Panc1 (cell line): ENCODE results near the gene ITFG1. TPM values are rescaled to one million over a fixed set of nuclear protein-coding genes. Genes with fewer than 3 reads are reported as not detected.

Experiments
- ATAC-seq: fragments of 200-7000 bp; cut with Tn5 transposase; 2 replicates; pipeline ENCODE4 v1.9.1; 2020; ENCODE audit warnings: mild to moderate bottlenecking, moderate library complexity
- BruUV-seq: library from RNA; stranded (reverse); fragments of 400-500 nt; replicated peaks from 2 replicates; lab custom pipeline; 2021; lab: Mats Ljungman, UMichigan
- CTCF ChIA-PET: fragments of 300-600 bp; sonication (Branson Sonifier 250); formaldehyde crosslinking; loops from one replicate; lab custom pipeline; 2022; ENCODE audit warnings: antibody characterized with exemption; lab: Charles Lee
- POLR2A ChIA-PET: fragments of 300-600 bp; sonication (Branson Sonifier 250); formaldehyde crosslinking; loops from one replicate; lab custom pipeline; 2022; ENCODE audit warnings: antibody characterized with exemption; lab: Charles Lee
- DNase-seq: peaks from one replicate; pipeline ENCODE4 v3.0.0-alpha.2; 2010; ENCODE audit warnings: low read depth, low spot score
- H3K27ac ChIP-seq: 2 replicates; pipeline ENCODE4 v1.5.1; 2011; ENCODE audit warnings: mild to moderate bottlenecking, low read length, inconsistent platforms
- H3K27me3 ChIP-seq: fragments of 200-500 bp; sonication (Bioruptor generic); 2 replicates; pipeline ENCODE4 v1.6.0; 2014; ENCODE audit warnings: low read length, inconsistent platforms; ENCODE audit not compliant: control insufficient read depth, insufficient read depth
- H3K36me3 ChIP-seq: fragments of 200-500 bp; sonication (Bioruptor generic); 2 replicates; pipeline ENCODE4 v1.5.1; 2014; ENCODE audit warnings: inconsistent platforms, mild to moderate bottlenecking, low read length, moderate library complexity; ENCODE audit not compliant: control insufficient read depth, insufficient read depth
- H3K4me1 ChIP-seq: 2 replicates; pipeline ENCODE4 v1.5.1; 2011; ENCODE audit warnings: inconsistent platforms, mild to moderate bottlenecking, low read length, moderate library complexity; ENCODE audit not compliant: control insufficient read depth, insufficient read depth
- H3K4me3 ChIP-seq, 2 experiments: 2 replicates each; pipeline ENCODE4 v1.5.1; 2011 to 2012; ENCODE audit warnings: low read depth in 2 of 2, low read length in 2 of 2, mild to moderate bottlenecking in 2 of 2, inconsistent platforms in 1 of 2, moderate library complexity in 1 of 2
- H3K9me3 ChIP-seq: fragments of 200-500 bp; sonication (Bioruptor generic); 2 replicates; pipeline ENCODE4 v1.5.1; 2014; ENCODE audit warnings: low read depth, mild to moderate bottlenecking, inconsistent platforms, low read length, moderate library complexity; ENCODE audit not compliant: control insufficient read depth, insufficient read depth
- CTCF ChIP-seq: fragments of 450-650 bp; IDR thresholded peaks from 2 replicates; pipeline ENCODE4 v1.5.1; 2017; ENCODE audit warnings: mild to moderate bottlenecking
- POLR2AphosphoS5 ChIP-seq: IDR thresholded peaks from 2 replicates; pipeline ENCODE4 v1.6.1; 2012; ENCODE audit warnings: mild to moderate bottlenecking, low read depth, low read length, moderate library complexity
- REST ChIP-seq, 2 experiments: IDR thresholded peaks; 2 replicates each; pipeline ENCODE4 v1.6.1; 2011 to 2012; ENCODE audit warnings: low read depth in 2 of 2, control low read depth in 1 of 2, low read length in 1 of 2, mild to moderate bottlenecking in 1 of 2, moderate library complexity in 1 of 2; ENCODE audit not compliant: insufficient read depth in 1 of 2
- SIN3A ChIP-seq: IDR thresholded peaks from 2 replicates; pipeline ENCODE4 v1.6.1; 2012; ENCODE audit warnings: low read depth, mild to moderate bottlenecking, low read length, moderate library complexity, borderline replicate concordance; ENCODE audit not compliant: insufficient read depth
- TCF7L2 ChIP-seq: IDR thresholded peaks from 2 replicates; pipeline ENCODE4 v1.6.1; 2011; ENCODE audit warnings: mild to moderate bottlenecking, low read depth, low read length, inconsistent platforms
- in situ Hi-C: cut with HindIII; loops from 2 replicates; pipeline ENCODE4 v1.10.0; 2016; ENCODE audit warnings: low sequenced_read_pairs, low pct_unique_long_range_greater_than_20kb
- intact Hi-C: fragments of 100-400 bp; cut with micrococcal nuclease; formaldehyde crosslinking; loops from one replicate; pipeline ENCODE4 v1.10.0; 2022; ENCODE audit not compliant: unreplicated experiment
- total RNA-seq: library from RNA; stranded (reverse); gene quantifications from one replicate; pipeline ENCODE4 v1.2.1, GENCODE V29; 2021; ENCODE audit not compliant: unreplicated experiment

ITFG1 gene
- total RNA-seq, 1 experiment from 2014 or later = 26.5 TPM

- peaks cover 3% of the 10 kb centered on the region for H3K4me1 ChIP-seq
- H3K27ac ChIP-seq = no peak overlapping the region
- ChIA-PET CTCF (no interaction called here), POLR2A (no interaction called here)
- DNase-seq (no peak), ATAC-seq (no peak)
- H3K36me3 ChIP-seq = no peaks in the 10 kb centered on the region; the same call in 1 of the 2 replicates
- intact Hi-C loops = no loop called here
- BruUV-seq = no TSS peak
- no peak overlapping the region for H3K4me3 ChIP-seq
- H3K27me3 ChIP-seq = no peaks in the 10 kb centered on the region
- in situ Hi-C loops = no loop called here
- TF ChIP-seq REST (IDR thresholded peaks at IDR 0.05; ENCODE audit: insufficient read depth in 1 of 2, low read depth in 2 of 2, low read length in 1 of 2) = no peak
- no peak for TF ChIP-seq TCF7L2
- TF ChIP-seq POLR2AphosphoS5 = no peak
- no peak for TF ChIP-seq SIN3A
- TF ChIP-seq CTCF = no peak
- H3K9me3 ChIP-seq = no peaks in the 10 kb centered on the region
Observed at GRCh38 chr16:47125757-47126156, 335.1 kb downstream of the ITFG1 start.

DNA sequence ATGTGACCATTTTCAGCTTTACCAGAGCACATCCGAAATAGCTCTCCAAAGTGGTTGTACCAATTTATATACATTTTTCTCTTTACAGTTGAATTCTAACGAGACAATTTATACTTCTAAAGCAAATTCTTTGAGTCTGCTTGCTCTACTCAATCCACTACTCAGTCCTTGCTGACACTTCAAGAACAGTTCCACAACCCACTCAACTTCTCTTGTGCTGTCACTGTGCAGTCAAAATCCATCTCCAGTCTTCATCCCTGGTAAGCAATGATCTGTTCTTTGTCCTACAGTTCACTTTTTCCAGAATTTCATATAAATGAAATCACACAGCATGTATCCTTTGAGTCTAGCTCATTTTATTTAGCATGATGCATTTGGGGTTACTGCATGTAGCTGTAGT lies 347.7 kb downstream of the ITFG1 start:
- CTCF ChIA-PET = no interaction called here
- H3K36me3 ChIP-seq = no peaks in the 10 kb centered on the region

More for the DNA sequence above, 347.7 kb downstream of the ITFG1 start:
- BruUV-seq = no TSS peak
- Histone ChIP-seq H3K4me3 (no peak overlapping the region), H3K27ac (no peak overlapping the region), H3K9me3 (no peaks in the 10 kb centered on the region), H3K4me1 (no peaks in the 10 kb centered on the region), H3K27me3 (no peaks in the 10 kb centered on the region)
- ATAC-seq (no peak), DNase-seq (no peak)
- TF ChIP-seq POLR2AphosphoS5 (no peak), REST (IDR thresholded peaks at IDR 0.05; ENCODE audit: insufficient read depth in 1 of 2, low read depth in 2 of 2, low read length in 1 of 2) (no peak), SIN3A (no peak), TCF7L2 (no peak), CTCF (no peak)
- in situ Hi-C loops (no loop called here), intact Hi-C loops (no loop called here)
- POLR2A ChIA-PET = no interaction called here
